Hepatocyte (in vitro differentiated cells): ENCODE results near the gene PGP.

ENCODE experiments used
- EZH2phosphoT487 ChIP-seq: fragments of 200-600 bp; sonication (generic); IDR thresholded peaks from one replicate; pipeline ENCODE4 v1.6.1; 2018; ENCODE audit warnings: antibody characterized with exemption, mild to moderate bottlenecking, low read depth, moderate library complexity; ENCODE audit not compliant: unreplicated experiment, severe bottlenecking
- TF ChIP-seq, protein P1 (sequence below): fragments of 200-600 bp; sonication (generic); IDR thresholded peaks from 2 replicates; pipeline ENCODE4 v1.5.1; 2016; ENCODE audit warnings: antibody characterized with exemption, mild to moderate bottlenecking; ENCODE audit not compliant: poor library complexity

DNA sequence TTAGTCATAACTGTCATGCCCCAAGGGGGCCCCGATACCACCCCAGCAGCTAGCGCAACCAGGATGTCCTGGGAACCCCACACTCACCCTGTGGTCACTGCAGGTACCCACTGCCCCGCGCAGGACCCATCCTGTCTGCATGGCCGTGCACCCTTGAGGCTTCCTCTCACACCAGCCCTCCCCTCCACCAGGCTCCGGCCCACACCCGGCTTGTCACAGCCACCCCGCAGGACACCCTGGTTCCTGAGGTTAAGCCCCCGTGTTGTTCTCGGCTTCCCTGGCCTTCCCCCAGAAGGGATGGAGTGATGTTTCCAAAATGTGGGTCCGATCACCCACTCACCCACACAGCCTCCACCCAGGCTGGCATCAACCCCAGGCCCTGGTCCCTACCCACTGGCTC is 29.1 kb upstream of the PGP start:
- TF ChIP-seq, protein P1, sequence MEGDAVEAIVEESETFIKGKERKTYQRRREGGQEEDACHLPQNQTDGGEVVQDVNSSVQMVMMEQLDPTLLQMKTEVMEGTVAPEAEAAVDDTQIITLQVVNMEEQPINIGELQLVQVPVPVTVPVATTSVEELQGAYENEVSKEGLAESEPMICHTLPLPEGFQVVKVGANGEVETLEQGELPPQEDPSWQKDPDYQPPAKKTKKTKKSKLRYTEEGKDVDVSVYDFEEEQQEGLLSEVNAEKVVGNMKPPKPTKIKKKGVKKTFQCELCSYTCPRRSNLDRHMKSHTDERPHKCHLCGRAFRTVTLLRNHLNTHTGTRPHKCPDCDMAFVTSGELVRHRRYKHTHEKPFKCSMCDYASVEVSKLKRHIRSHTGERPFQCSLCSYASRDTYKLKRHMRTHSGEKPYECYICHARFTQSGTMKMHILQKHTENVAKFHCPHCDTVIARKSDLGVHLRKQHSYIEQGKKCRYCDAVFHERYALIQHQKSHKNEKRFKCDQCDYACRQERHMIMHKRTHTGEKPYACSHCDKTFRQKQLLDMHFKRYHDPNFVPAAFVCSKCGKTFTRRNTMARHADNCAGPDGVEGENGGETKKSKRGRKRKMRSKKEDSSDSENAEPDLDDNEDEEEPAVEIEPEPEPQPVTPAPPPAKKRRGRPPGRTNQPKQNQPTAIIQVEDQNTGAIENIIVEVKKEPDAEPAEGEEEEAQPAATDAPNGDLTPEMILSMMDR: no peak
- no peak for TF ChIP-seq EZH2phosphoT487
